NCI-H2107 treated with DMSO at 0.1 percent for 48 hours (cell line): Measurements from ENCODE around the gene SEMA3E.
A peak's percentile ranks its signal among the peaks of the same experiment; 100 is the strongest.
"Not testable (repeated sequence)": the region's sequence is repeated elsewhere in the genome, so short reads cannot be mapped to it uniquely, and the experiment has no call there.

Experiments used
- DNase-seq: peaks from one replicate; lab custom pipeline; 2025; ENCODE audit not compliant: unreplicated experiment; lab: John Stamatoyannopoulos, UW

SEMA3E gene

GRCh38 chr7:83457022-83457892, 191.7 kb downstream of the SEMA3E start:
- DNase-seq: no peak

GRCh38 chr7:83456413-83456812, 192.5 kb downstream of the SEMA3E start:
- DNase-seq: no peak

GRCh38 chr7:83455612-83456011, 193.3 kb downstream of the SEMA3E start:
- no peak for DNase-seq

- DNase-seq: peak; percentile 63
Measured at GRCh38 chr7:83452256-83452655, 196.7 kb downstream of the SEMA3E start.

GRCh38 chr7:83451501-83452045, 197.4 kb downstream of the SEMA3E start:
- peak; percentile 74 for DNase-seq

GRCh38 chr7:83449781-83450180, 199.2 kb downstream of the SEMA3E start:
- DNase-seq: no peak

- DNase-seq: no peak
Measured at GRCh38 chr7:83447681-83448080, 201.3 kb downstream of the SEMA3E start.

GRCh38 chr7:83446102-83446669, 202.8 kb downstream of the SEMA3E start:
- no peak for DNase-seq

GRCh38 chr7:83442911-83443310, 206.0 kb downstream of the SEMA3E start:
- DNase-seq: no peak

- no peak for DNase-seq
Measured at GRCh38 chr7:83439026-83439425, 209.9 kb downstream of the SEMA3E start.

- DNase-seq: not testable (repeated sequence)
Measured at GRCh38 chr7:83430289-83430688, 218.7 kb downstream of the SEMA3E start.

- no peak for DNase-seq
Measured at GRCh38 chr7:83429493-83429892, 219.4 kb downstream of the SEMA3E start.

GRCh38 chr7:83427884-83428283, 221.1 kb downstream of the SEMA3E start:
- DNase-seq: peak; percentile 79

- no peak for DNase-seq
Measured at GRCh38 chr7:83426325-83426724, 222.6 kb downstream of the SEMA3E start.

GRCh38 chr7:83419013-83419412, 229.9 kb downstream of the SEMA3E start:
- no peak for DNase-seq

GRCh38 chr7:83415840-83416239, 233.1 kb downstream of the SEMA3E start:
- peak; percentile 61 for DNase-seq

GRCh38 chr7:83414947-83415346, 234.0 kb downstream of the SEMA3E start:
- no peak for DNase-seq

GRCh38 chr7:83413831-83414230, 235.1 kb downstream of the SEMA3E start:
- DNase-seq: peak; percentile 34

GRCh38 chr7:83413424-83413823, 235.5 kb downstream of the SEMA3E start:
- DNase-seq: peak; percentile 34

GRCh38 chr7:83410989-83411591, 237.8 kb downstream of the SEMA3E start:
- peak; percentile 58 for DNase-seq

GRCh38 chr7:83394776-83395175, 254.2 kb downstream of the SEMA3E start:
- peak; percentile 92 for DNase-seq

- DNase-seq: no peak
Measured at GRCh38 chr7:83388436-83388835, 260.5 kb downstream of the SEMA3E start.
